Upper lobe of left lung (tissue), 6 donors: ENCODE results near the gene TREML4. TPM values are rescaled to one million over a fixed set of nuclear protein-coding genes. Genes with fewer than 3 reads are reported as not detected.

Experiments
- ATAC-seq, 2 donors: fragments of 200-7000 bp; cut with Tn5 transposase; one replicate each; pipeline ENCODE4 v1.9.1; 2022; ENCODE audit warnings: mild to moderate bottlenecking in 2 of 2, moderate library complexity in 2 of 2; ENCODE audit not compliant: low FRiP score in 2 of 2
- DNase-seq, 2 donors: peaks; one replicate each; pipeline ENCODE4 v3.0.0-alpha.2; 2019 to 2020
- H3K27ac ChIP-seq, 4 donors: fragments of 200-600 bp; sonication (generic); one replicate each; pipeline ENCODE4 v1.5.1; 2016 to 2019
- H3K27me3 ChIP-seq, 4 donors: fragments of 200-600 bp; sonication (generic); one replicate each; pipeline ENCODE4 v1.5.1; 2017 to 2019
- H3K36me3 ChIP-seq, 4 donors: fragments of 200-600 bp; sonication (generic); one replicate each; pipeline ENCODE4 v1.5.1; 2016 to 2019
- H3K4me1 ChIP-seq, 4 donors: fragments of 200-600 bp; sonication (generic); one replicate each; pipeline ENCODE4 v1.5.1; 2018 to 2019
- H3K4me3 ChIP-seq, 4 donors: fragments of 200-600 bp; sonication (generic); one replicate each; pipeline ENCODE4 v1.5.1; 2017 to 2019; ENCODE audit warnings: mild to moderate bottlenecking in 2 of 4, moderate library complexity in 1 of 4
- H3K9me3 ChIP-seq, 4 donors: fragments of 200-600 bp; sonication (generic); one replicate each; pipeline ENCODE4 v1.5.1; 2018 to 2019
- CTCF ChIP-seq, 6 experiments: fragments of 450-650 bp in 4 of 6; fragments of 200-600 bp in 2 of 6; sonication (generic) in 2 of 6; IDR thresholded peaks; one replicate each; pipeline ENCODE4 v1.5.1; 2016 to 2019; ENCODE audit warnings: antibody characterized with exemption in 6 of 6
- EP300 ChIP-seq, 4 donors: sonication (generic); formaldehyde crosslinking; IDR thresholded peaks; one replicate each; pipeline ENCODE4 v1.5.1; 2017; ENCODE audit warnings: antibody characterized with exemption in 4 of 4, control low read depth in 2 of 4
- POLR2A ChIP-seq, 4 donors: fragments of 450-650 bp; IDR thresholded peaks; one replicate each; pipeline ENCODE4 v1.5.1; 2016 to 2017; ENCODE audit warnings: antibody characterized with exemption in 4 of 4, mild to moderate bottlenecking in 2 of 4
- POLR2AphosphoS5 ChIP-seq, 2 donors: sonication (generic); formaldehyde crosslinking; IDR thresholded peaks; one replicate each; pipeline ENCODE4 v1.5.1; 2017; ENCODE audit warnings: antibody characterized with exemption in 2 of 2
- WGBS, 2 donors: methylation state at CpG; one replicate each; pipeline ENCODE4 v1.1.5; 2017 to 2018; 5-methylcytosine and 5-hydroxymethylcytosine counted together
- total RNA-seq, 6 donors: library from RNA; depleted of rRNA in 4 of 6; stranded (reverse); fragments of >200 nt in 4 of 6; gene quantifications; one replicate each; pipeline versions ENCODE4 v1.1.0 to v1.2.1, GENCODE V29; 2016 to 2021
- donor health status: DM: no; HTN: no; CAD: no; lungs with moderate emphysema.
- donor health status: DM: no; HTN: yes; CAD: no; lungs with severe emphysema.

TREML4 gene
- total RNA-seq, 6 donors from 2014 or later = not detected

- Histone ChIP-seq H3K27me3 (no peaks in the 10 kb centered on the region), H3K4me3 (no peak overlapping the region), H3K36me3 (no peaks in the 10 kb centered on the region), H3K4me1 (peaks cover 0 to 16% (median 6%) of the 10 kb centered on the region in 4 donors), H3K27ac (peak overlapping the region; percentile 81 to 91 (median 85)), H3K9me3 (no peaks in the 10 kb centered on the region)
- no peak for DNase-seq
- ATAC-seq = peak in 1 of 2 donors; percentile 21
- TF ChIP-seq CTCF (IDR thresholded peaks at IDR 0.05) (no peak), POLR2A (IDR thresholded peaks at IDR 0.05) (no peak), POLR2AphosphoS5 (IDR thresholded peaks at IDR 0.05) (no peak), EP300 (IDR thresholded peaks at IDR 0.05) (no peak)
- WGBS, 2 donors = 75 to 100% methylated on average over 1 of the region's 1 CpG
Measured at GRCh38 chr6:41199552-41200246, 28.4 kb upstream of the TREML4 start.

GRCh38 chr6:41200296-41200900, 27.8 kb upstream of the TREML4 start:
- TF ChIP-seq CTCF (IDR thresholded peaks at IDR 0.05) (no peak), EP300 (IDR thresholded peaks at IDR 0.05) (no peak), POLR2AphosphoS5 (IDR thresholded peaks at IDR 0.05) (peak; percentile 63 to 77), POLR2A (IDR thresholded peaks at IDR 0.05) (peak in 1 of 4 donors; percentile 22)
- ATAC-seq (peak; percentile 56 to 73), DNase-seq (peak in 1 of 2 donors; percentile 77)
- Histone ChIP-seq H3K27me3 (no peaks in the 10 kb centered on the region), H3K4me3 (no peak overlapping the region), H3K4me1 (peaks cover 0 to 16% (median 6%) of the 10 kb centered on the region in 4 donors), H3K9me3 (no peaks in the 10 kb centered on the region), H3K27ac (peak overlapping the region; percentile 81 to 91 (median 85)), H3K36me3 (no peaks in the 10 kb centered on the region)
- WGBS, 2 donors = 39 to 59% methylated on average over 2 of the region's 2 CpGs

GRCh38 chr6:41200901-41201763, 27.0 kb upstream of the TREML4 start, which contains the start of gene TREML2:
Gene TREML2 (minus strand): TSS chr6:41201149. CDS start chr6:41201008, 141 bp downstream.
- TF ChIP-seq EP300 (IDR thresholded peaks at IDR 0.05) = no peak
- TF ChIP-seq CTCF (IDR thresholded peaks at IDR 0.05) = no peak
- no peak for TF ChIP-seq POLR2AphosphoS5 (IDR thresholded peaks at IDR 0.05)
- no peak for TF ChIP-seq POLR2A (IDR thresholded peaks at IDR 0.05)
- Histone ChIP-seq H3K4me3 (no peak within 1 kb of the TSS), H3K27me3 (no peaks in the 10 kb centered on the region), H3K36me3 (no peaks in the 10 kb centered on the region), H3K4me1 (peaks cover 0 to 16% (median 6%) of the 10 kb centered on the region in 4 donors), H3K9me3 (no peaks in the 10 kb centered on the region), H3K27ac (peak within 1 kb of the TSS; percentile 81 to 91 (median 85))
- ATAC-seq (peak; percentile 34 to 48), DNase-seq (peak; percentile 37 to 57)
- 66 to 70% methylated on average over 6 to 12 of the region's 12 CpGs for WGBS, 2 donors

GRCh38 chr6:41201764-41202173, 26.4 kb upstream of the TREML4 start:
- ATAC-seq (no peak), DNase-seq (no peak)
- H3K9me3 ChIP-seq = no peaks in the 10 kb centered on the region
- H3K27ac ChIP-seq = peak overlapping the region; percentile 81 to 91 (median 85)
- H3K4me1 ChIP-seq = peaks cover 0 to 16% (median 6%) of the 10 kb centered on the region in 4 donors
- TF ChIP-seq CTCF (IDR thresholded peaks at IDR 0.05) (no peak), POLR2A (IDR thresholded peaks at IDR 0.05) (no peak), POLR2AphosphoS5 (IDR thresholded peaks at IDR 0.05) (no peak), EP300 (IDR thresholded peaks at IDR 0.05) (no peak)
- no peaks in the 10 kb centered on the region for H3K36me3 ChIP-seq
- no peaks in the 10 kb centered on the region for H3K27me3 ChIP-seq
- no peak overlapping the region for H3K4me3 ChIP-seq
- 48 to 54% methylated on average over 8 of the region's 8 CpGs for WGBS, 2 donors
